Lung (tissue), 12 donors: ENCODE measurements around the gene ARID1B. TPM values are rescaled to one million over a fixed set of nuclear protein-coding genes. Genes with fewer than 3 reads are reported as not detected.

Experiments used
- ATAC-seq: fragments of 200-7000 bp; cut with Tn5 transposase; one replicate; pipeline ENCODE4 v1.9.1; 2020; ENCODE audit warnings: moderate number of reproducible peaks; ENCODE audit not compliant: insufficient read depth, low FRiP score
- DNase-seq, 3 donors: peaks; one replicate each; pipeline ENCODE4 v3.0.0-alpha.2; 2013 to 2017
- H3K27ac ChIP-seq, 2 donors: one replicate each; pipeline ENCODE4 v1.5.1; 2013; ENCODE audit warnings: mild to moderate bottlenecking in 2 of 2, moderate library complexity in 2 of 2, control low read depth in 1 of 2, inconsistent platforms in 1 of 2, low read depth in 1 of 2, low read length in 1 of 2
- H3K27me3 ChIP-seq, 3 donors: one replicate each; pipeline ENCODE4 v1.5.1; 2013; ENCODE audit warnings: low read length in 2 of 3; ENCODE audit not compliant: control insufficient read depth in 3 of 3, insufficient read depth in 3 of 3
- H3K36me3 ChIP-seq, 4 donors: one replicate each; pipeline ENCODE4 v1.5.1; 2013; ENCODE audit warnings: low read length in 4 of 4, mild to moderate bottlenecking in 1 of 4, moderate library complexity in 1 of 4; ENCODE audit not compliant: control insufficient read depth in 4 of 4, insufficient read depth in 4 of 4
- H3K4me1 ChIP-seq, 5 donors: one replicate each; pipeline ENCODE4 v1.5.1; 2013; ENCODE audit warnings: low read length in 5 of 5, mild to moderate bottlenecking in 2 of 5, moderate library complexity in 1 of 5; ENCODE audit not compliant: control insufficient read depth in 5 of 5, insufficient read depth in 5 of 5
- H3K4me3 ChIP-seq: one replicate; pipeline ENCODE4 v1.5.1; 2013; ENCODE audit warnings: mild to moderate bottlenecking, control low read depth, moderate library complexity
- H3K9ac ChIP-seq, 2 donors: one replicate each; pipeline ENCODE4 v1.5.1; 2013; ENCODE audit warnings: low read length in 2 of 2, control low read depth in 1 of 2; ENCODE audit not compliant: insufficient read depth in 1 of 2
- H3K9me3 ChIP-seq, 4 donors: one replicate each; pipeline ENCODE4 v1.5.1; 2013; ENCODE audit warnings: low read length in 3 of 4, mild to moderate bottlenecking in 1 of 4, moderate library complexity in 1 of 4; ENCODE audit not compliant: control insufficient read depth in 4 of 4, insufficient read depth in 3 of 4
- CTCF ChIP-seq: IDR thresholded peaks from 2 replicates; pipeline ENCODE4 v1.5.1; 2012; ENCODE audit warnings: mild to moderate bottlenecking; ENCODE audit errors: control extremely low read depth, extremely low read depth
- WGBS, 2 donors: extraction: QIAGEN DNeasy Blood & Tissue Kit; methylation state at CpG; one replicate each; pipeline ENCODE4 v1.1.7; 2013; 5-methylcytosine and 5-hydroxymethylcytosine counted together
- polyA plus RNA-seq, 2 donors: library from polyadenylated mRNA; stranded (reverse); fragments of 200-250 nt; gene quantifications; one replicate each; pipeline ENCODE4 v1.2.1, GENCODE V29; 2013
- total RNA-seq, 2 donors: library from RNA; depleted of rRNA in 1 of 2; stranded (reverse); fragments of >200 nt in 1 of 2; gene quantifications; one replicate each; pipeline ENCODE4 v1.2.1, GENCODE V29; 2014 to 2021
- donor health status: control.
- donor health status: control.
- donor health status: Bipolar disorder and iron deficiency.
- donor health status: healthy.
- donor health status: DM: yes; HTN: yes; CAD: no.

The ARID1B gene
- total and polyA plus RNA-seq, 4 donors, result 10.5 to 239 (median 50.9) TPM

DNA sequence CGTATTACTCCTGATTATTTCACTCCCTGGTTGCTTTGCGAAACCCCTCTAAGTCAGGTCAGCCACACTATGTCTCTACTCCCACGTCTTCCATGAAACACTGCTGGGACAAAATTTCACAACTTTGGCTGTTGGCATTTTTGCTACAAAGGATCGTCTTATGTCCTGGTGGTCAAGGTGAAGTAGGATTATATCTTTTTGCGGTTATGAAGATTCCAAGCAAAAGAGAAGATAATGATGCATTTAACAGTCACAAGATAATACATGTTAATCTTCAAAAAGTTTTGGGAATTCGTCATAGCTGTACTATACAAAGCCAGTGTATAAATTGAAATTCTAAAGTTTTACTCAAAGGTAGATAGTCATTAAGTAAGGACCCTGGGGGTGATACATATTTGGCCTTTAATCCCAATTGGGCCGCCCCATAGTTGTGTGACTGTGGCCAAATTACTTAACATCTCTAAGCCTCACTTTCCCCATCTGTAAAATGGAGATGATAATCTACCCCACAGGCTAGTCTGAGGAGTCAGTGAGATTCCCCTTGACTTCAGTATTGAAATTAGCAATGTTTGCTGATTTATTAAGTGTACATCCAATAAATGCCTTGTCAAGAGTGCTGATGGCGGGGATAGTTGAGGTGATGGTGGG, 212.1 kb downstream of the ARID1B start:
- Histone ChIP-seq H3K4me1 (peaks cover 6 to 17% (median 11%) of the 10 kb centered on the region in 5 donors), H3K4me3 (no peak overlapping the region), H3K9ac (no peak overlapping the region), H3K9me3 (no peaks in the 10 kb centered on the region), H3K27ac (no peak overlapping the region), H3K36me3 (peaks cover 0 to 2% (median 0%) of the 10 kb centered on the region in 4 donors), H3K27me3 (no peaks in the 10 kb centered on the region)
- no peak for TF ChIP-seq CTCF
- DNase-seq, result no peak
- 74 to 81% methylated on average over 8 of the region's 8 CpGs for WGBS, 2 donors
- no peak for ATAC-seq

DNA sequence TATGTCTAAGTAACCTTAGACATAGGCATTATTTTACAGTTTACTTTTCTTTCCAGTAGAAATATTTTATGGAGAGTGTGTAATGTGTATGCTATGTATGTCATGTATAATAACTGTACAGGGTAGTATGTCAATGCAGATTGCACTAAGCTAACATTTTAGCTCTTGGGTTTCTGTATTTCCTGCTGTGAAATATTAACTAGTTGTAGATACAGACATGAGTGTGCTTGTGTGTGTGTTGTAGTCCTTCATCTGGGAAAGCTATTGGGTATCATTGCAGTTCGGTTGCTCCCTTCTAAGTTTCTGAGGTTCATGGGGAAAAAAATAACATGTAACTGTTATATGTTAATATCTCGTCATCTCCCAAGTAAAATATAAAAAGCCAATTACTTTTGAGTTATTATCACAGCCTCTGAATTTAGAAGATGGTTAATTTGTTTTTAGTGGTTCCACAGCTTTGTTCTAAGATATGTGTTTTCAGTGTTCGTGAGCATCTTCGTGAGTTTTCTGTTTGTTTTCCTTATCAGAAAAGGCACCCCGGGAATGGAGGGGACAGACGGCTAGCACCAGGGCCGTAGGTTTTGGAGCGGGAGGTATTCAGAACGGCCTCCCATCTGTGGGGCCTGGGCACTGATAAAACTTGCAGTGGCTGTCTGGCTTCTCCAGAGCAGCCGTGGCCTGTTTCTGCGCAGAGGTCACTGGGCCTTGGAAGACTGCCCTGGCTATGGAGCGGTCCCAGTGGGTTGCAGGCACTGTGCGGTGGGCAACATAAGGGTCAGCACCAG, 215.0 kb downstream of the ARID1B start:
- ATAC-seq (no peak), DNase-seq (peak; percentile 46 to 59 (median 49))
- H3K9me3 ChIP-seq, result no peaks in the 10 kb centered on the region
- no peaks in the 10 kb centered on the region for H3K27me3 ChIP-seq
- no peak overlapping the region for H3K4me3 ChIP-seq
- TF ChIP-seq CTCF, result no peak
- H3K27ac ChIP-seq, result peak overlapping the region in 1 of 2 donors; percentile 26
- no peak overlapping the region for H3K9ac ChIP-seq
- H3K4me1 ChIP-seq, result peaks cover 6 to 20% (median 14%) of the 10 kb centered on the region in 5 donors
- WGBS, 2 donors, result 63 to 79% methylated on average over 13 of the region's 13 CpGs
- peaks cover 0 to 2% (median 0%) of the 10 kb centered on the region in 4 donors for H3K36me3 ChIP-seq

DNA sequence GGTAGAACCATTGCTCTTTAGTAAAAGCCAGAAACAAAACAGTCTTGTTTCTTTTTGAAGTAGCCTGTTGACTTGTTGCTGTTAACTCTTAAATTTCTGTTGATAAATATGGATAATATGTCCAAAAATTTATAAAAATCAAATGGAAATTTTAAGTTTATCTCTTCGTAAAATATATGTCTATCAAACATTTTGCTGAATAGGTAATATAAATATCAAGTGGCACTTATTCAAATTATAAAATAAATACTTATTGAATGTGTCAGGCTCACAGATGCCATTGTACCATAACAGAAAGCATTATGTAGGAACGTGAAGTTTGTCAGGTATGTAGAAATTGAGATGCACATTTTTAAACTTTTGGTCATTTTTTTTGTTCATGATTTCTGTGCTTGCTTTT, 216.5 kb downstream of the ARID1B start:
- Histone ChIP-seq H3K4me1 (peaks cover 6 to 20% (median 10%) of the 10 kb centered on the region in 5 donors), H3K36me3 (peaks cover 0 to 2% (median 0%) of the 10 kb centered on the region in 4 donors), H3K9me3 (no peaks in the 10 kb centered on the region), H3K9ac (no peak overlapping the region), H3K27me3 (no peaks in the 10 kb centered on the region), H3K27ac (no peak overlapping the region), H3K4me3 (no peak overlapping the region)
- TF ChIP-seq CTCF, result no peak
- 73 to 76% methylated on average over 2 of the region's 2 CpGs for WGBS, 2 donors
- no peak for DNase-seq
- ATAC-seq, result no peak
